H9 (cell line): ENCODE measurements around the gene ZNF644. TPM values are rescaled to one million over a fixed set of nuclear protein-coding genes. Genes with fewer than 3 reads are reported as not detected.

Source experiments
- DNase-seq: peaks from one replicate; pipeline ENCODE4 v3.0.0-alpha.2; 2017
- H2AFZ ChIP-seq: one replicate; pipeline ENCODE4 v1.6.1; 2013; ENCODE audit warnings: mild to moderate bottlenecking, low read length, control low read depth, moderate library complexity
- H2AK5ac ChIP-seq: 2 replicates; pipeline ENCODE4 v1.6.1; 2013; ENCODE audit warnings: low read length, control low read depth, mixed read lengths; ENCODE audit not compliant: insufficient read length
- H2BK120ac ChIP-seq: one replicate; pipeline ENCODE4 v1.6.1; 2013; ENCODE audit warnings: low read depth, mild to moderate bottlenecking, low read length, control low read depth, inconsistent platforms; ENCODE audit not compliant: poor library complexity, severe bottlenecking
- H2BK12ac ChIP-seq: 2 replicates; pipeline ENCODE4 v1.6.1; 2013; ENCODE audit warnings: low read length, control low read depth, mixed read lengths, low read depth; ENCODE audit not compliant: insufficient read length
- H2BK15ac ChIP-seq: 2 replicates; pipeline ENCODE4 v1.6.1; 2013; ENCODE audit warnings: low read depth, low read length, control low read depth
- H2BK20ac ChIP-seq: one replicate; pipeline ENCODE4 v1.6.1; 2013; ENCODE audit warnings: low read depth, mild to moderate bottlenecking, low read length, control low read depth, inconsistent platforms; ENCODE audit not compliant: poor library complexity, severe bottlenecking
- H2BK5ac ChIP-seq: 2 replicates; pipeline ENCODE4 v1.6.1; 2013; ENCODE audit warnings: low read length, control low read depth, mixed read lengths; ENCODE audit not compliant: insufficient read length
- H3K14ac ChIP-seq: 2 replicates; pipeline ENCODE4 v1.6.1; 2013; ENCODE audit warnings: low read length, control low read depth; ENCODE audit not compliant: insufficient read depth
- H3K18ac ChIP-seq: 2 replicates; pipeline ENCODE4 v1.6.1; 2013; ENCODE audit warnings: low read depth, mild to moderate bottlenecking, mixed read lengths, low read length, control low read depth; ENCODE audit not compliant: insufficient read length
- H3K23ac ChIP-seq: 2 replicates; pipeline ENCODE4 v1.6.1; 2013; ENCODE audit warnings: low read length, control low read depth, mixed read lengths, low read depth; ENCODE audit not compliant: insufficient read length
- H3K23me2 ChIP-seq: 2 replicates; pipeline ENCODE4 v1.6.1; 2013; ENCODE audit warnings: low read depth, mild to moderate bottlenecking, mixed read lengths, low read length, control low read depth; ENCODE audit not compliant: insufficient read length, poor library complexity, severe bottlenecking
- H3K27ac ChIP-seq: 2 replicates; pipeline ENCODE4 v1.5.1; 2013; ENCODE audit warnings: low read length, control low read depth, mixed read lengths, low read depth; ENCODE audit not compliant: insufficient read length
- H3K27me3 ChIP-seq: 2 replicates; pipeline ENCODE4 v1.6.1; 2013; ENCODE audit warnings: low read length, control low read depth, inconsistent platforms; ENCODE audit not compliant: insufficient read depth
- H3K4ac ChIP-seq: 2 replicates; pipeline ENCODE4 v1.6.1; 2013; ENCODE audit warnings: low read depth, mild to moderate bottlenecking, control low read depth, inconsistent platforms, low read length, moderate library complexity
- H3K4me1 ChIP-seq: 2 replicates; pipeline ENCODE4 v1.6.1; 2013; ENCODE audit warnings: low read length, control low read depth, inconsistent platforms; ENCODE audit not compliant: insufficient read depth
- H3K4me2 ChIP-seq: 2 replicates; pipeline ENCODE4 v1.6.1; 2013; ENCODE audit warnings: low read length, control low read depth, mixed read lengths; ENCODE audit not compliant: insufficient read length, insufficient read depth
- H3K56ac ChIP-seq: 2 replicates; pipeline ENCODE4 v1.6.1; 2013; ENCODE audit warnings: low read depth, mild to moderate bottlenecking, mixed read lengths, low read length, control low read depth; ENCODE audit not compliant: insufficient read length
- H3K79me1 ChIP-seq: 2 replicates; pipeline ENCODE4 v1.6.1; 2013; ENCODE audit warnings: low read depth, mild to moderate bottlenecking, moderate library complexity, low read length, control low read depth, inconsistent platforms; ENCODE audit not compliant: insufficient read depth, poor library complexity, severe bottlenecking
- H3K79me2 ChIP-seq: 2 replicates; pipeline ENCODE4 v1.6.1; 2013; ENCODE audit warnings: low read length, control low read depth, inconsistent platforms; ENCODE audit not compliant: insufficient read depth
- H3K9ac ChIP-seq: 2 replicates; pipeline ENCODE4 v1.6.1; 2013; ENCODE audit warnings: low read length, control low read depth, mixed read lengths; ENCODE audit not compliant: insufficient read length; ENCODE audit errors: extremely low read depth
- H3K9me3 ChIP-seq: one replicate; pipeline ENCODE4 v1.6.1; 2013; ENCODE audit warnings: low read depth, low read length, inconsistent platforms; ENCODE audit not compliant: control insufficient read depth
- H3T11ph ChIP-seq: one replicate; pipeline ENCODE4 v1.6.1; 2013; ENCODE audit warnings: mild to moderate bottlenecking, low read length, control low read depth, inconsistent platforms
- H4K20me1 ChIP-seq: one replicate; pipeline ENCODE4 v1.6.1; 2013; ENCODE audit not compliant: control insufficient read depth, insufficient read length, insufficient read depth
- H4K5ac ChIP-seq: 2 replicates; pipeline ENCODE4 v1.6.1; 2013; ENCODE audit warnings: low read depth, mild to moderate bottlenecking, mixed read lengths, low read length, control low read depth; ENCODE audit not compliant: insufficient read length
- H4K8ac ChIP-seq: replicated peaks from 2 replicates; pipeline ENCODE4 v1.6.1; 2013; ENCODE audit warnings: low read length, control low read depth, mixed read lengths, low read depth; ENCODE audit not compliant: insufficient read length
- H4K91ac ChIP-seq: 2 replicates; pipeline ENCODE4 v1.6.1; 2013; ENCODE audit warnings: low read depth, mild to moderate bottlenecking, moderate library complexity, mixed read lengths, low read length, control low read depth; ENCODE audit not compliant: insufficient read length
- H3K27ac Mint-ChIP-seq, 3 experiments: 2 replicates in 2 of 3; 3 replicates in 1 of 3; pipeline ENCODE4 v1.8.0; 2020 to 2021; ENCODE audit warnings: mixed read lengths in 3 of 3, mild to moderate bottlenecking in 1 of 3, moderate library complexity in 1 of 3
- H3K27me3 Mint-ChIP-seq: 2 replicates; pipeline ENCODE4 v1.8.0; 2021; ENCODE audit warnings: low read depth, mild to moderate bottlenecking, moderate library complexity, mixed read lengths
- H3K36me3 Mint-ChIP-seq, 3 experiments: 2 replicates in 2 of 3; 3 replicates in 1 of 3; pipeline ENCODE4 v1.8.0; 2020 to 2021; ENCODE audit warnings: low read depth in 3 of 3, mixed read lengths in 3 of 3; ENCODE audit not compliant: insufficient read depth in 1 of 3
- H3K4me1 Mint-ChIP-seq, 2 experiments: 2 replicates each; pipeline ENCODE4 v1.8.0; 2020; ENCODE audit warnings: mixed read lengths in 2 of 2
- H3K4me3 Mint-ChIP-seq, 2 experiments: 2 replicates in 1 of 2; 3 replicates in 1 of 2; pipeline ENCODE4 v1.8.0; 2020 to 2021; ENCODE audit warnings: mild to moderate bottlenecking in 2 of 2, mixed read lengths in 2 of 2, moderate library complexity in 1 of 2
- H3K9me3 Mint-ChIP-seq, 2 experiments: 2 replicates in 1 of 2; 3 replicates in 1 of 2; pipeline ENCODE4 v1.8.0; 2020; ENCODE audit warnings: mild to moderate bottlenecking in 2 of 2, mixed read lengths in 2 of 2, moderate library complexity in 1 of 2
- CTCF ChIP-seq: fragments of 200-600 bp; sonication (generic); conservative IDR thresholded peaks from 3 replicates; pipeline ENCODE4 v1.8.0; 2021; ENCODE audit warnings: antibody characterized with exemption, mild to moderate bottlenecking
- WGBS: extraction: QIAGEN DNeasy Blood & Tissue Kit; methylation state at CpG from one replicate; pipeline ENCODE4 v1.1.7; 2013; ENCODE audit warnings: missing lambda C conversion rate, low lambda C conversion rate, mixed read lengths; ENCODE audit not compliant: insufficient read length; ENCODE audit errors: extremely low coverage; 5-methylcytosine and 5-hydroxymethylcytosine counted together
- total RNA-seq: library from RNA; stranded (reverse); gene quantifications from 2 replicates; pipeline ENCODE4 v1.2.1, GENCODE V29; 2021

Gene ZNF644
- total RNA-seq, 1 experiment from 2014 or later: 78.9 TPM

- H3K23me2 ChIP-seq: no peaks in the 10 kb centered on the region
- no peak overlapping the region for H2BK12ac ChIP-seq
- no CpG with 5 or more reads among the region's 1 CpG for WGBS
- H4K20me1 ChIP-seq: no peaks in the 10 kb centered on the region
- H3K9me3 ChIP-seq: no peaks in the 10 kb centered on the region
- H4K91ac ChIP-seq: no peak overlapping the region
- H3K56ac ChIP-seq: no peak overlapping the region
- H3K79me2 ChIP-seq: peaks cover 12% of the 10 kb centered on the region; the same call in 1 of the 2 replicates
- no peaks in the 10 kb centered on the region for H3K27me3 ChIP-seq
- H4K8ac ChIP-seq: no peak overlapping the region
- no peak overlapping the region for H2AFZ ChIP-seq
- H3K4me1 ChIP-seq: peaks cover 2% of the 10 kb centered on the region; the same call in 1 of the 2 replicates
- H3K27ac Mint-ChIP-seq: peak overlapping the region in 1 of 3 experiments; percentile 70; a peak in 1 of 7 replicates
- H3T11ph ChIP-seq: no peak overlapping the region
- H3K9me3 Mint-ChIP-seq: no peaks in the 10 kb centered on the region
- peaks cover 2 to 19% (median 14%) of the 10 kb centered on the region in 3 experiments; a peak in 5 of 7 replicates for H3K36me3 Mint-ChIP-seq
- H4K5ac ChIP-seq: no peak overlapping the region
- H3K4ac ChIP-seq: no peak overlapping the region
- no peak overlapping the region for H3K4me2 ChIP-seq
- no peak overlapping the region for H2BK20ac ChIP-seq
- no peak overlapping the region for H3K27ac ChIP-seq
- DNase-seq: no peak
- no peak overlapping the region for H2BK5ac ChIP-seq
- no peak overlapping the region; a peak in 1 of 5 replicates for H3K4me3 Mint-ChIP-seq
- no peak for TF ChIP-seq CTCF
- no peak overlapping the region for H2BK120ac ChIP-seq
- H3K18ac ChIP-seq: no peak overlapping the region
- H3K9ac ChIP-seq: no peak overlapping the region
- no peak overlapping the region for H2AK5ac ChIP-seq
- H2BK15ac ChIP-seq: no peak overlapping the region
- H3K4me1 Mint-ChIP-seq: peaks cover 46 to 52% of the 10 kb centered on the region in 2 experiments
- H3K23ac ChIP-seq: no peak overlapping the region
- H3K14ac ChIP-seq: no peak overlapping the region
- no peaks in the 10 kb centered on the region for H3K27me3 Mint-ChIP-seq
- H3K79me1 ChIP-seq: no peaks in the 10 kb centered on the region
These were observed 101.9 kb downstream of the ZNF644 start for GRCh38 chr1:90919900-90920299.
